Measurements from ENCODE around the gene PIH1D1. TPM values are rescaled to one million over a fixed set of nuclear protein-coding genes. Genes with fewer than 3 reads are reported as not detected.

Gene PIH1D1
- total RNA-seq, 1 donor from 2014 or later = 135 TPM

- H3K27ac Mint-ChIP-seq = peak overlapping the region; percentile 60
Observed at GRCh38 chr19:49442354-49442753, 9.3 kb downstream of the PIH1D1 start.

GRCh38 chr19:49441960-49442350 is 9.7 kb downstream of the PIH1D1 start:
- Mint-ChIP-seq H3K27me3 (peaks cover 55% of the 10 kb centered on the region), H3K4me1 (peaks cover 41% of the 10 kb centered on the region), H3K4me3 (peak overlapping the region; percentile 89), H3K27ac (peak overlapping the region; percentile 70), H3K36me3 (ENCODE audit: low read depth) (peaks cover 15% of the 10 kb centered on the region), H3K9me3 (no peaks in the 10 kb centered on the region)
- intact Hi-C loops (cut with micrococcal nuclease) = loop anchor here (2.0 to 5.0 kb wide), 2 partner anchors 21 to 215 kb away; no protein-coding TSS in a partner anchor
- DNase-seq = no peak

More at GRCh38 chr19:49442354-49442753, 9.3 kb downstream of the PIH1D1 start:
- peaks cover 15% of the 10 kb centered on the region for H3K36me3 Mint-ChIP-seq (ENCODE audit: low read depth)
- H3K9me3 Mint-ChIP-seq = no peaks in the 10 kb centered on the region
- intact Hi-C loops (cut with micrococcal nuclease) = loop anchor here (2.0 to 5.0 kb wide), 2 partner anchors 22 to 215 kb away; no protein-coding TSS in a partner anchor
- H3K27me3 Mint-ChIP-seq = peaks cover 51% of the 10 kb centered on the region
- H3K4me3 Mint-ChIP-seq = peak overlapping the region; percentile 89
- peak; percentile 78 for DNase-seq
- peaks cover 40% of the 10 kb centered on the region for H3K4me1 Mint-ChIP-seq

DNA sequence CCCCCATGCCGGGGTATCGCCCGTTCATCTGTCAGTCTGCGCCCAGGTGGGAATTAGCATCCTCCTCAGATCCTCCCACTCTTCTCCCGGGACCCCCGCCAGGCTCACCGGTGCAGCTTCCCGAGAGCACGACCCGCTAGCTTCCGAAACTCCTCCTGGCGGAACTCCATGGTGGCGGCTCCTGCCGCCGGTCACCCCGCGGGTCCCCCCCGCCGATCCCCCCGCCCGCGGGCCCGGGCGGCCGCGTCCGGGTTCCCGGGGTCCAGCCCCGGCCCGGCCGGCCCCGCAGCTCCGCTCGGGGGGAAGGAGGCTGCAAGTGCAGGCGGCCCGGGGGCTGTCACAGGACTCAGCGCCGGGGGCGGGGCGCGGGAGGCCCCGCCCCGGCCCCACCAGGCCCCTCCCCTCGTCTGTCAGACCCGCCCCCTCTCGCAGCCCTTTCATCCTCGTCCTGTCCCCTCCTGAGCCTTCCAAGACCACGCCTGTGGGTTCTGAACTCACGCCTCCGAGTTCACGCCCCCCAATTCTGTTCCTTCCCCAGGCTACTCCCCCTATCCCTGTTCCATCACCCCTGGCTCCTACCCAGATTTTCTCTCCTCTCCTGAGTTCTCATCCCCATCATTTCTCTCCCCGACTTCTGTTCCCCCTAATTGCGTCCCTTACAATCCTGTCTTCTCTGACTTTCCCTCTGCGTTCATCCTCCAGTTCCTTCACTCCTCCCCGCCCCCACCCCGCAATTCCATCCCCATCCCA is 10.2 kb downstream of the PIH1D1 start, which contains the start of gene SLC17A7:
Gene SLC17A7 (minus strand): TSS at position 318 of the 750 bp plus-strand sequence. CDS start 148 bp downstream, at position 170.
- peak; percentile 82 for DNase-seq
- peak within 1 kb of the TSS; percentile 89 for H3K4me3 Mint-ChIP-seq
- H3K27me3 Mint-ChIP-seq = peaks cover 60% of the 10 kb centered on the region
- intact Hi-C loops (cut with micrococcal nuclease) = loop anchor here (5.0 kb wide), 1 partner anchor 214 kb away; no protein-coding TSS in a partner anchor
- peak within 1 kb of the TSS; percentile 70 for H3K27ac Mint-ChIP-seq
- H3K4me1 Mint-ChIP-seq = peaks cover 42% of the 10 kb centered on the region
- peaks cover 10% of the 10 kb centered on the region for H3K36me3 Mint-ChIP-seq (ENCODE audit: low read depth)
- no peaks in the 10 kb centered on the region for H3K9me3 Mint-ChIP-seq

DNA sequence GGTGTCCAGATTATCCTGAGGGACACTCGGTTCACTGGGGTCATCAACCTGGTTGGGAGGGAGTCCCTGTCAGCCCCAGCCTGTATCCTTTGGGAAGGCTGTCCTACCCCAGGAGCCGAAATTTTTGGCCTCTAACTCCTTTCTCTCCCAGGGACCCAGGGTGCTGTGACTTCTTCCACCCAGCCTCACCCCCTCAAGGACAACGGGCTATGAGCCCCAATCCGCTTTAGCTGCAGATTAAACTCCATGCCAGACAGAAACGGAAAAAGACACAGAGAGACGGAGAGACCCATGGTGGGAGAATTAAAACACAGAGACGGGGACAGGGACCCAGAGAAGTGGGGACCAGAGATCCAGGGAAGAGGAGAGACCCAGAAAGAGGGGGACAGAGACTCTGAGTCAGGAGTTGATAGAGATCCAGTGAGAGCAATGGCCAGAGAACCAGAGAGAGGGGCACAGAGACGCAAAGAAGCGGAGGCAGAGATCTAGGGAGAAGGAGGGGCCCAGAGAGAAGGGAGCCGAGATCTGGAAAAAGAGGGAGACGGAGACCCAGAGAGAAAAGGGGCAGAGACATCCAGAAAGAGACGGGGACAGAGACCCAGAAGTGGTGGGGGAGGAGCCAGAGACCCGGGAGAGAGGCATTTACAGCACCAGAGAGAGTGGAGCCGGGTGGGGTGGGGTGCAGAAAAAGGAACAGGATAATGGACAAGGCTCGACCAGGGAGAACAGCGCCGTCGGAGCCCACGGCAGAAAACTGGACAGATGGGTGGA is 11.0 kb downstream of the PIH1D1 start:
- Mint-ChIP-seq H3K27me3 (peaks cover 68% of the 10 kb centered on the region), H3K36me3 (ENCODE audit: low read depth) (peaks cover 6% of the 10 kb centered on the region), H3K4me3 (peak overlapping the region; percentile 70), H3K9me3 (no peaks in the 10 kb centered on the region), H3K4me1 (peaks cover 43% of the 10 kb centered on the region), H3K27ac (no peak overlapping the region)
- no peak for DNase-seq
- intact Hi-C loops (cut with micrococcal nuclease) = loop anchor here (5.0 kb wide), 1 partner anchor 213 kb away; no protein-coding TSS in a partner anchor

DNA sequence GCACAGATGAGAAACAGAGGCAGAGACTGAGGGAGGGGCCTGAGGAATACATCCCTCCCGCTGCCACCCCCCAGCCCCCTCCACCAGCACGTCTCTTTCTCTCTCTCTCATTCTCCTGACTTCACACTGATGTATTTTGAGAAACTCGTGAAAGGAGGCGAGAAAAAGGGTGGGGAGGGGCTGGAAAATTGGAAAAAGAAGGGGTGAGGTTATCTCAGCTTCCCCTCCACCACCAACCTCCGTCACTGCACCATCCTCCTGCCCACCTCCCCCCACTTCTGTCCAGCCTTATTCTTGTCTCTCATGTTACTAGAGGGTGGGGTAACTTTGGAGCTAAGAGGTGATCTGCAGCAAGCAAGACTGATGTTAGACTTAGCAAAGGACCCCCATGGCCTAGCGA is 11.8 kb downstream of the PIH1D1 start:
- no peak for DNase-seq
- Mint-ChIP-seq H3K36me3 (ENCODE audit: low read depth) (no peaks in the 10 kb centered on the region), H3K27me3 (peaks cover 76% of the 10 kb centered on the region), H3K4me1 (peaks cover 40% of the 10 kb centered on the region), H3K9me3 (no peaks in the 10 kb centered on the region), H3K4me3 (no peak overlapping the region), H3K27ac (no peak overlapping the region)
- intact Hi-C loops (cut with micrococcal nuclease) = loop anchor here (5.0 kb wide), 1 partner anchor 213 kb away; no protein-coding TSS in a partner anchor

DNA sequence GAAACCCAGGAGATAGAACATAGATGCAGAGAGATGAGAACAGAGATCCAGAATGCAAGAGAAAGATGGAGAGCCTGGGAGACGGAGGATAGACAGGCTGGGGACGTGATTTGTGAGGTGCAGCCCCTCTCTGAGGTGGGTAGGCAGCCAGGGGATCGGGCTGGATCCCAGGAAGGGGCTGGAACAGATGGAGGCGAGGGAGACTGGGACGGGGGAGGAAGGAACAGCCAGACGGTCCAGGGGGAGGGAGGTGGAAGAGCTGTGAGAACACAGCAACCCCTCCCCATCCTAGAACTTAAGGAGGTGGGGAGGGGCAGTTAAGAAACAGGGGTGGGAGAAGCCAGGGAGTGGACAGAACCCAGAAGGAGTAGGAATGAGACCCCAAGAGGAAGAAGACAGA is 13.4 kb downstream of the PIH1D1 start:
- peaks cover 90% of the 10 kb centered on the region for H3K27me3 Mint-ChIP-seq
- H3K36me3 Mint-ChIP-seq (ENCODE audit: low read depth) = no peaks in the 10 kb centered on the region
- no peaks in the 10 kb centered on the region for H3K9me3 Mint-ChIP-seq
- intact Hi-C loops (cut with micrococcal nuclease) = no loop called here
- H3K4me1 Mint-ChIP-seq = peaks cover 34% of the 10 kb centered on the region
- DNase-seq = no peak
- H3K4me3 Mint-ChIP-seq = no peak overlapping the region
- no peak overlapping the region for H3K27ac Mint-ChIP-seq

DNA sequence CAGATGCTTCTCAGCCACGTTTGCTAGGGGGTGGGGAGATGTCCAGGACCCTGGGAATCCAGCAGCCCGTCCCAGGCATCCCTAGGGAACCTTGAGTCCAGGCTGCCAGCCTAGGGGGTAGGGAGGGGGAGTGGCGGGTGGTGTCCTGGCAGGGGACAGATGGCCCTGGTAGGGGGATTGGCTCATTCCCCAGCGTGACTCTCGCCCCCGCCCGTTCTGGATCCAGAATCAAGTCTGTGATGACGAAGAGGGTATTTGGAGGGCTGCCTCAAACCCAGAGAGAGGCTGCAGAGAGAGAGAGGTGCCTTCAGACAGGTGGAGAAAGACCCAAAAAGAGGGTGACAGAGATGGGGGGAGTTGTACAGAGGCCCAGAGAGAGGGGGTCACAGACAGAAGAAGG is 14.4 kb downstream of the PIH1D1 start:
- intact Hi-C loops (cut with micrococcal nuclease) = no loop called here
- no peak for DNase-seq
- H3K4me1 Mint-ChIP-seq = peaks cover 30% of the 10 kb centered on the region
- H3K9me3 Mint-ChIP-seq = no peaks in the 10 kb centered on the region
- peaks cover 91% of the 10 kb centered on the region for H3K27me3 Mint-ChIP-seq
- no peak overlapping the region for H3K4me3 Mint-ChIP-seq
- H3K27ac Mint-ChIP-seq = no peak overlapping the region
- no peaks in the 10 kb centered on the region for H3K36me3 Mint-ChIP-seq (ENCODE audit: low read depth)

- Mint-ChIP-seq H3K27me3 (peaks cover 89% of the 10 kb centered on the region), H3K9me3 (no peaks in the 10 kb centered on the region), H3K27ac (peak overlapping the region; percentile 35), H3K36me3 (ENCODE audit: low read depth) (no peaks in the 10 kb centered on the region), H3K4me1 (peaks cover 26% of the 10 kb centered on the region), H3K4me3 (peak overlapping the region; percentile 8)
- peak; percentile 88 for DNase-seq
- intact Hi-C loops (cut with micrococcal nuclease) = no loop called here
Observed at GRCh38 chr19:49436381-49437017, 15.1 kb downstream of the PIH1D1 start.

DNA sequence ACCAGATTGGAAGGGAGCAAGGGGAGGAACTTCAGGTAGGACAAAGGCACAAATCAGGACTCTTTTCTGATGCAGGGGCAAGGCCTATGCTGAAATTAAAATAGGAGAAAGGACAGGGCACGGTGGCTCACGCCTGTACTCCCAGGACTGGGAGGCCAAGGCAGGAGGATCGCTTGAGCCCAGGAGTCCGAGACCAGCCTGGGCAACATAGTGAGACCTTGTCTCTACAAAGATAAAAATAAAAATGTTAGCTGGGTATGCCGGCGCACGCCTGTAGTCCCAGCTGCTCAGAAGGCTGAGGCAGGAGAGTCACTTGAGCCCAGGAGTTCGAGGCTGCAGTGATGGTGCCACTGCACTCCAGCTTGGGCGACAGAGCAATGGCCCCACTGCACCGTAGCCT is 15.9 kb downstream of the PIH1D1 start:
- H3K27ac Mint-ChIP-seq = no peak overlapping the region
- no peaks in the 10 kb centered on the region for H3K9me3 Mint-ChIP-seq
- intact Hi-C loops (cut with micrococcal nuclease) = no loop called here
- H3K36me3 Mint-ChIP-seq (ENCODE audit: low read depth) = no peaks in the 10 kb centered on the region
- no peak overlapping the region for H3K4me3 Mint-ChIP-seq
- H3K4me1 Mint-ChIP-seq = peaks cover 27% of the 10 kb centered on the region
- DNase-seq = no peak
- peaks cover 89% of the 10 kb centered on the region for H3K27me3 Mint-ChIP-seq

- H3K27ac Mint-ChIP-seq = no peak overlapping the region
- no peaks in the 10 kb centered on the region for H3K9me3 Mint-ChIP-seq
- intact Hi-C loops (cut with micrococcal nuclease) = no loop called here
Observed at GRCh38 chr19:49434907-49435583, 16.6 kb downstream of the PIH1D1 start.

DNA sequence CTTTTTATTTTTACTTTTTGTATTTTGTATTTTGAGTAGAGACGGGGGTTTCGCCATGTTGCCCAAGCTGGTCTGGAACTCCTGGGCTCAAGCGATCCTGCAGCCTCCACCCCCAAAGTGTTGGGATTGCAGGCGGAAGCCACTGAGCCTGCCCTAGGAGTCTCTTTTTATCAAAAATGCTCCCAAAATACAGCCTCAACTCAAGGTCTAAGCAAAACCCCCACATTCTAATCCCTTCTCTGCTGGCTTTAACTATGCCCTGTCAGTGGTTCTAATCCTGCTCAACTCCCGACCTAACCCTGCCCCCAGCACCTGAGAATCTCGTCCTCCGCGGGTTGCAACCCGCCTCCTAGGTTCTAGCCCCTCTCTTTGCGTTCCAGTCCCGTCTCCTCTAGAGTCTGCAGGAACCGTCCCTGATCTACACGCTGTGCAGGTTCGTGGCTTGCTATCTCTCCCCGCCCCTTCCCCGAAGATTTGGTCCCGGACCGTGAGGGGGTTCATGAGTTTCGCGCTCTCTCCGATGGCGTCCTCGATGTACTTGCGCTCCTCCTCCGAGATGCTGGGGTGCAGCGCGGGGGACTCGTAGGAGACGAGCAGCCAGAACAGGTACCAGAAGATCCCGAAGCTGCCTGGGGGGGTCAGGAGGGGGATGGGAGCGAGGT is 18.2 kb downstream of the PIH1D1 start:
- intact Hi-C loops (cut with micrococcal nuclease) = no loop called here

More at GRCh38 chr19:49434907-49435583, 16.6 kb downstream of the PIH1D1 start:
- peaks cover 88% of the 10 kb centered on the region for H3K27me3 Mint-ChIP-seq
- no peaks in the 10 kb centered on the region for H3K36me3 Mint-ChIP-seq (ENCODE audit: low read depth)
- no peak overlapping the region for H3K4me3 Mint-ChIP-seq
- peaks cover 26% of the 10 kb centered on the region for H3K4me1 Mint-ChIP-seq
- no peak for DNase-seq

DNA sequence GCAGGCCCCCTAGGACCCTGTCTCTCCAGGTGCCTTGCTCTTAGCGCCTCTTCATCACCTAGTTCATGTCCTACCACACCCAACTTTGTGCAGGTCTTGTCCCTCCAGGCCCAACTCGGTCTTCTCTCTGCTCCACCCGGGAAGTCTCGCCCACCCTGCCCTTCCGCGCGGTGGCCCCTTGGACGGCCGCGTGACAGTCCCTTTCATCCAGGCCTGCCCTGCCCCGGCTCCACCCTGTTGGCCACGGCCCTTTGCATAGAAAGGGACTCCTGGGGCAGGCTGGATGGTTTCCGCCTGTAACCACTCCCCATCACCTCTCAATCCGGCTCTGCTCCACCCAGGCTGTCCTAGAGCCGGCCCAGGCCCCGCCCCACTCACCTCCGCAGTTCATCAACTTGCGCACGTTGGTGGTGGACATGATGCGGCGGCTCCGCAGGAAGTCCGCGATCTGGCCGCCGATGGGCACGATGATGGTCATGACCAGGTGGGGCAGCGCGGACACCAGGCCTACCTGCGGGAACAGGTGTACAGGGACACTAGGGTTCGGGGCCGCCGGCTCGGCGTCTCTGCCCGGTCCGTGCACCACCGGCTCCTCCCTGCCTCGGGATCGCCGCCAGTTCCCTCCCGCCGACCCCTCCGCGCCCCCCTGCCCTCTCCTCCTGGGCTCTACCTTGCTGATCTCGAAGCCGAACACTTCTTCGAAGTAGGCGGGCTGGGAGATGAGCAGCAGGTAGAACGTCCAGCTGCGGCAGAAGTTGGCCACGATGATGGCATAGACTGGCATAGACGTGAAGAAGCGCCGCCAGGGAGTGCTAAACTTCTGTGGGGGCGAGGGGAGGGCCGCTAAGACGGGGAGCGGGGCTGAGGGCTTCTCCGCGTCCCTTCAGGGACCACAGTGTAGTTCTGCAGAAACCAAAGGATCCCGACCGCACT is 19.2 kb downstream of the PIH1D1 start:
- no peak overlapping the region for H3K27ac Mint-ChIP-seq
- H3K4me1 Mint-ChIP-seq = peaks cover 43% of the 10 kb centered on the region
- H3K4me3 Mint-ChIP-seq = peak overlapping the region; percentile 19
- peaks cover 85% of the 10 kb centered on the region for H3K27me3 Mint-ChIP-seq
- peak; percentile 81 for DNase-seq
- no peaks in the 10 kb centered on the region for H3K36me3 Mint-ChIP-seq (ENCODE audit: low read depth)
- no peaks in the 10 kb centered on the region for H3K9me3 Mint-ChIP-seq
- intact Hi-C loops (cut with micrococcal nuclease) = no loop called here

More for the DNA sequence above, 18.2 kb downstream of the PIH1D1 start:
- peaks cover 87% of the 10 kb centered on the region for H3K27me3 Mint-ChIP-seq
- H3K4me1 Mint-ChIP-seq = peaks cover 36% of the 10 kb centered on the region
- DNase-seq = no peak
- no peaks in the 10 kb centered on the region for H3K36me3 Mint-ChIP-seq (ENCODE audit: low read depth)
- H3K27ac Mint-ChIP-seq = no peak overlapping the region
- H3K4me3 Mint-ChIP-seq = peak overlapping the region; percentile 7
- no peaks in the 10 kb centered on the region for H3K9me3 Mint-ChIP-seq

All from activated CD4-positive, alpha-beta T cell treated with anti-CD3 and anti-CD28 coated beads, Interleukin-2, amount 10 ng/mL, durations not matched to agents 24 days and 14 days (primary cell).